Uterus (tissue), 4 donors: ENCODE measurements around the gene MFNG. TPM values are rescaled to one million over a fixed set of nuclear protein-coding genes. Genes with fewer than 3 reads are reported as not detected.

Experiments used
- DNase-seq, 2 donors: peaks; one replicate each; pipeline ENCODE4 v3.0.0-alpha.2; 2019 to 2020
- H3K27ac ChIP-seq, 2 donors: fragments of 200-600 bp; sonication (generic); 1 replicate in 1 of 2; 2 replicates in 1 of 2; pipeline ENCODE4 v1.5.1; 2016 to 2018
- H3K27me3 ChIP-seq, 2 donors: fragments of 200-600 bp; sonication (generic); one replicate each; pipeline ENCODE4 v1.5.1; 2018 to 2019; ENCODE audit warnings: control low read depth in 1 of 2
- H3K36me3 ChIP-seq, 2 donors: fragments of 200-600 bp; sonication (generic); one replicate each; pipeline ENCODE4 v1.5.1; 2019; ENCODE audit warnings: control low read depth in 1 of 2
- H3K4me1 ChIP-seq, 2 donors: fragments of 200-600 bp; sonication (generic); one replicate each; pipeline ENCODE4 v1.5.1; 2018 to 2019; ENCODE audit warnings: control low read depth in 1 of 2
- H3K4me3 ChIP-seq, 2 donors: fragments of 200-600 bp; sonication (generic); 1 replicate in 1 of 2; 2 replicates in 1 of 2; pipeline ENCODE4 v1.5.1; 2018 to 2019; ENCODE audit warnings: mild to moderate bottlenecking in 1 of 2
- H3K9me3 ChIP-seq, 2 donors: fragments of 200-600 bp; sonication (generic); one replicate each; pipeline ENCODE4 v1.5.1; 2019; ENCODE audit warnings: control low read depth in 1 of 2
- POLR2A ChIP-seq, 2 donors: fragments of 450-650 bp; IDR thresholded peaks; one replicate each; pipeline ENCODE4 v1.6.1; 2016; ENCODE audit warnings: antibody characterized with exemption in 2 of 2, mild to moderate bottlenecking in 1 of 2, moderate library complexity in 1 of 2
- intact Hi-C: fragments of 100-400 bp; cut with DNase I; formaldehyde crosslinking; loops from one replicate; pipeline ENCODE4 v1.15.1; 2023; ENCODE audit warnings: low total_unique reads
- total RNA-seq, 4 donors: library from RNA; depleted of rRNA in 3 of 4; stranded (reverse); fragments of >200 nt in 3 of 4; gene quantifications; one replicate each; pipeline versions ENCODE4 v1.1.0 to v1.2.4, GENCODE V29; 2014 to 2023
- TF ChIP-seq, protein P1 (sequence below), 4 experiments: fragments of 200-600 bp in 2 of 4; fragments of 450-650 bp in 2 of 4; sonication (generic) in 2 of 4; IDR thresholded peaks; one replicate each; pipeline ENCODE4 v1.5.1; 2016 to 2019; ENCODE audit warnings: antibody characterized with exemption in 4 of 4, mild to moderate bottlenecking in 2 of 4, moderate library complexity in 1 of 4
- donor health status: DM: yes; HTN: yes; CAD: no.

Gene MFNG
- total RNA-seq, 4 donors from 2014 or later, result 7.6 to 71.2 (median 28.7) TPM

GRCh38 chr22:37443977-37444376 is 42.2 kb downstream of the MFNG start:
- intact Hi-C loops, result no loop called here
- Histone ChIP-seq H3K9me3 (no peaks in the 10 kb centered on the region), H3K36me3 (no peaks in the 10 kb centered on the region), H3K27me3 (no peaks in the 10 kb centered on the region), H3K4me3 (no peak overlapping the region), H3K27ac (no peak overlapping the region), H3K4me1 (no peaks in the 10 kb centered on the region)
- TF ChIP-seq, protein P1, sequence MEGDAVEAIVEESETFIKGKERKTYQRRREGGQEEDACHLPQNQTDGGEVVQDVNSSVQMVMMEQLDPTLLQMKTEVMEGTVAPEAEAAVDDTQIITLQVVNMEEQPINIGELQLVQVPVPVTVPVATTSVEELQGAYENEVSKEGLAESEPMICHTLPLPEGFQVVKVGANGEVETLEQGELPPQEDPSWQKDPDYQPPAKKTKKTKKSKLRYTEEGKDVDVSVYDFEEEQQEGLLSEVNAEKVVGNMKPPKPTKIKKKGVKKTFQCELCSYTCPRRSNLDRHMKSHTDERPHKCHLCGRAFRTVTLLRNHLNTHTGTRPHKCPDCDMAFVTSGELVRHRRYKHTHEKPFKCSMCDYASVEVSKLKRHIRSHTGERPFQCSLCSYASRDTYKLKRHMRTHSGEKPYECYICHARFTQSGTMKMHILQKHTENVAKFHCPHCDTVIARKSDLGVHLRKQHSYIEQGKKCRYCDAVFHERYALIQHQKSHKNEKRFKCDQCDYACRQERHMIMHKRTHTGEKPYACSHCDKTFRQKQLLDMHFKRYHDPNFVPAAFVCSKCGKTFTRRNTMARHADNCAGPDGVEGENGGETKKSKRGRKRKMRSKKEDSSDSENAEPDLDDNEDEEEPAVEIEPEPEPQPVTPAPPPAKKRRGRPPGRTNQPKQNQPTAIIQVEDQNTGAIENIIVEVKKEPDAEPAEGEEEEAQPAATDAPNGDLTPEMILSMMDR (IDR thresholded peaks at IDR 0.05), result no peak
- no peak for TF ChIP-seq POLR2A (IDR thresholded peaks at IDR 0.05)
- DNase-seq, result no peak

- Histone ChIP-seq H3K27me3 (no peaks in the 10 kb centered on the region), H3K4me3 (no peak overlapping the region), H3K27ac (no peak overlapping the region), H3K4me1 (no peaks in the 10 kb centered on the region), H3K36me3 (no peaks in the 10 kb centered on the region), H3K9me3 (no peaks in the 10 kb centered on the region)
- TF ChIP-seq, protein P1 (IDR thresholded peaks at IDR 0.05), result no peak
- TF ChIP-seq POLR2A (IDR thresholded peaks at IDR 0.05), result no peak
- DNase-seq, result no peak
- intact Hi-C loops, result no loop called here
Measured at GRCh38 chr22:37443086-37443485, 43.1 kb downstream of the MFNG start.

DNA sequence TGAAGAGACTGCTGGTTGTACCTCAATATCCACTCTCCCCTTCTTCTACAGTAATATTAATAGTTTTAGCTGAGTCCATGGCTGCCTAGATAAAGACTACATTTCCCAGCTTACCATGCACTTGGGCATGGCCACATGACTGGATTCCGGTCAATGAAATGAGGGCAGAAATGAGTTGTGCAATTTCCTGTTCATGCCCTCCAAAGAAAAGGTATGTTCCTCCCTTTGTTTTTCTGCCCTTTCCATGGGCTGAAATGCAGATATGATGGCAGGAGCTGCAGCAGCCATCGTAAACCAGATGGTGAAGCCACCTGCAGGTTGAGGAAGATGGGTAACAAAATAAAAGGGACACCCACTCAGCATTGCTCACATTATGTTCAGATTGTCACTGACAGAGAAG is 43.6 kb downstream of the MFNG start:
- Histone ChIP-seq H3K27me3 (no peaks in the 10 kb centered on the region), H3K27ac (no peak overlapping the region), H3K9me3 (no peaks in the 10 kb centered on the region), H3K36me3 (no peaks in the 10 kb centered on the region), H3K4me3 (no peak overlapping the region), H3K4me1 (no peaks in the 10 kb centered on the region)
- TF ChIP-seq POLR2A (IDR thresholded peaks at IDR 0.05), result no peak
- TF ChIP-seq, protein P1 (IDR thresholded peaks at IDR 0.05), result no peak
- no peak for DNase-seq
- intact Hi-C loops, result no loop called here

- Histone ChIP-seq H3K27me3 (no peaks in the 10 kb centered on the region), H3K4me3 (no peak overlapping the region), H3K9me3 (no peaks in the 10 kb centered on the region), H3K4me1 (no peaks in the 10 kb centered on the region), H3K36me3 (no peaks in the 10 kb centered on the region), H3K27ac (no peak overlapping the region)
- TF ChIP-seq, protein P1 (IDR thresholded peaks at IDR 0.05), result no peak
- no peak for TF ChIP-seq POLR2A (IDR thresholded peaks at IDR 0.05)
- no peak for DNase-seq
- intact Hi-C loops, result no loop called here
Measured at GRCh38 chr22:37442135-37442534, 44.0 kb downstream of the MFNG start.

DNA sequence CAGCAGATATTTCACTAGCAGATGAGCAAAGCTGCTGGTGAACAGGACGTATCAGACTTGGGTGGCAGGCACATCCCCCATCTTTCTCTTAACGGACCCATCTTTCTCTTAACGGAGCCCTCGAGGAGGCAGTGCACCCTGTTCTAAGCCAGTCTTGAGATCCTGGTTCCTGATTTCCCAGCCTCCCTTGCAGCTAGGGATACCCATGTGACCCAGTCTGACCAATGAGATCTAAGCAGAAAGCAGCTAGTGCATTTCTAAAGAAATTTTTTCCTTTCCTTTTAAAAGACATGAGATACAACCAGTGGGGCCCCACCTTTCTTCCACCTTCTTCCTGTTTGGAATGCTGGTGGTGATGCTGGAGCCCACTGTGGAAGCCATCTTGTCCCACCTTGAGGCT is 45.3 kb downstream of the MFNG start:
- no peak for DNase-seq
- intact Hi-C loops, result no loop called here
- H3K27ac ChIP-seq, result no peak overlapping the region
- TF ChIP-seq, protein P1 (IDR thresholded peaks at IDR 0.05), result no peak
- TF ChIP-seq POLR2A (IDR thresholded peaks at IDR 0.05), result no peak
- H3K9me3 ChIP-seq, result no peaks in the 10 kb centered on the region
- H3K36me3 ChIP-seq, result no peaks in the 10 kb centered on the region
- no peaks in the 10 kb centered on the region for H3K4me1 ChIP-seq
- no peak overlapping the region for H3K4me3 ChIP-seq
- no peaks in the 10 kb centered on the region for H3K27me3 ChIP-seq
